Measurements from ENCODE around the gene OMP. TPM values are rescaled to one million over a fixed set of nuclear protein-coding genes. Genes with fewer than 3 reads are reported as not detected.

The OMP gene
- total RNA-seq, 6 experiments from 2014 or later = 1.0 to 4.2 (median 2.0) TPM; not detected in 1

DNA sequence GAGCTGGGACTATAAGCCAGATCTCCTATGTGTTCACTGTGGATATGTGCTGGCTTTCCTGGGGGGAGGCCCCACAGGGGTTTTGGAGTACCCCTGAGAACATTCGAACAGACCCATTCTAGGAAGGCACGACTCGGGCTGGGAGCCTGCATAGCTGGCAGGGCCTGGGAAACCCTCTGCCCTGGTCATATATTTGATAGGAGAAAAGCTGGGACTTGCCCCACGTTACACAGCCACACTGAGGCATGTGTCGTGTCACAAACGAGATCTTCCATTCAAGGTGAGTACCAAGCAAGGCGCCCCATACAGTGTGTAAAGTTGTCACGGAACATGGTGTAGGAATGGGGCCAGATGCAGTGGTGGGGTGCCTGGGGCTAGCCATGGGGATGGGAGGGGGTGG, 36.6 kb downstream of the OMP start:
- intact Hi-C loops (cut with DNase I) = no loop called here

DNA sequence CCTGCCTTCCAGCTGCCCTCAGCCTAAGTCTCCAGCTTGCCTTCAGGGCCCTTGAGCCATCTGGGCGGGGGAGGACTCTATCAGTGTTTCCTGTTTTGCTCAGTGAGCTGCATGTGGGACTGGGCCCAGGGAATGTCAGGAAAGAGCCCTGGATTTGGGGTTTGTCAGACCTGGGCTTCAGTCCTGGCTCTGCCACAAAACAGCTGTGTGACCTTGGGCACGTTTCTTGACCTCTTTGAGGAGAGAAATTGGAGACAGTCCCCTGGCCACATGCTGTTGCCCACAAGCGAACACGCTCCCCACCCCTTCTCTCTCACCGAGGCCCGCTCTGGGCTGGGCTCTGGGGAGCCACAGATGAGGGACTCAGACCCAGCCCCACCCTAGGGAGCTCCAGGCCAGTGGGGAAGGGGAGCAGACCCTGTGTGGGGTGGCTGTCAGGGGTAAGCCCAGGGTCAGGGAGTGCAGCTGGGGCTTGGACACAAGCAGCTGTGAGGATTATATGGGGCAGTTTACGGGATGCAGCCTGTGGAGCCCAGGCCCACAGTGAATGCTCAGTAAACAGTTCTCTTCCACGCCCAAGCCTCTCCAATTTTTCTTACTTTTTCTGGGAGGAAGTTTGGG, 37.7 kb downstream of the OMP start:
- peak in 1 of 3 donors; percentile 49 for DNase-seq
- peak in 3 of 4 donors; percentile 5 to 12 (median 11) for ATAC-seq
- Histone ChIP-seq H3K4me1 (peaks cover 0 to 41% (median 14%) of the 10 kb centered on the region in 4 donors), H3K36me3 (no peaks in the 10 kb centered on the region), H3K27me3 (no peaks in the 10 kb centered on the region), H3K27ac (no peak overlapping the region), H3K4me3 (no peak overlapping the region), H3K9me3 (no peaks in the 10 kb centered on the region)
- intact Hi-C loops (cut with DNase I) = no loop called here
- 88% methylated on average over 1 of the region's 8 CpGs for WGBS (ENCODE audit: insufficient coverage, low coverage, low lambda C conversion rate, missing lambda C conversion rate)
- no peak for TF ChIP-seq POLR2A (IDR thresholded peaks at IDR 0.05)
- TF ChIP-seq, protein P1, sequence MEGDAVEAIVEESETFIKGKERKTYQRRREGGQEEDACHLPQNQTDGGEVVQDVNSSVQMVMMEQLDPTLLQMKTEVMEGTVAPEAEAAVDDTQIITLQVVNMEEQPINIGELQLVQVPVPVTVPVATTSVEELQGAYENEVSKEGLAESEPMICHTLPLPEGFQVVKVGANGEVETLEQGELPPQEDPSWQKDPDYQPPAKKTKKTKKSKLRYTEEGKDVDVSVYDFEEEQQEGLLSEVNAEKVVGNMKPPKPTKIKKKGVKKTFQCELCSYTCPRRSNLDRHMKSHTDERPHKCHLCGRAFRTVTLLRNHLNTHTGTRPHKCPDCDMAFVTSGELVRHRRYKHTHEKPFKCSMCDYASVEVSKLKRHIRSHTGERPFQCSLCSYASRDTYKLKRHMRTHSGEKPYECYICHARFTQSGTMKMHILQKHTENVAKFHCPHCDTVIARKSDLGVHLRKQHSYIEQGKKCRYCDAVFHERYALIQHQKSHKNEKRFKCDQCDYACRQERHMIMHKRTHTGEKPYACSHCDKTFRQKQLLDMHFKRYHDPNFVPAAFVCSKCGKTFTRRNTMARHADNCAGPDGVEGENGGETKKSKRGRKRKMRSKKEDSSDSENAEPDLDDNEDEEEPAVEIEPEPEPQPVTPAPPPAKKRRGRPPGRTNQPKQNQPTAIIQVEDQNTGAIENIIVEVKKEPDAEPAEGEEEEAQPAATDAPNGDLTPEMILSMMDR (IDR thresholded peaks at IDR 0.05) = no peak

More for the DNA sequence above, 36.6 kb downstream of the OMP start:
- no peaks in the 10 kb centered on the region for H3K9me3 ChIP-seq
- 100% methylated on average over 3 of the region's 8 CpGs for WGBS (ENCODE audit: insufficient coverage, low coverage, low lambda C conversion rate, missing lambda C conversion rate)
- no peak overlapping the region for H3K4me3 ChIP-seq
- no peaks in the 10 kb centered on the region for H3K36me3 ChIP-seq
- peak in 1 of 3 donors; percentile 35 for DNase-seq
- TF ChIP-seq POLR2A (IDR thresholded peaks at IDR 0.05) = no peak
- TF ChIP-seq, protein P1 (IDR thresholded peaks at IDR 0.05) = no peak
- no peak for ATAC-seq
- H3K27me3 ChIP-seq = no peaks in the 10 kb centered on the region
- no peak overlapping the region for H3K27ac ChIP-seq
- H3K4me1 ChIP-seq = peaks cover 0 to 32% (median 8%) of the 10 kb centered on the region in 4 donors

DNA sequence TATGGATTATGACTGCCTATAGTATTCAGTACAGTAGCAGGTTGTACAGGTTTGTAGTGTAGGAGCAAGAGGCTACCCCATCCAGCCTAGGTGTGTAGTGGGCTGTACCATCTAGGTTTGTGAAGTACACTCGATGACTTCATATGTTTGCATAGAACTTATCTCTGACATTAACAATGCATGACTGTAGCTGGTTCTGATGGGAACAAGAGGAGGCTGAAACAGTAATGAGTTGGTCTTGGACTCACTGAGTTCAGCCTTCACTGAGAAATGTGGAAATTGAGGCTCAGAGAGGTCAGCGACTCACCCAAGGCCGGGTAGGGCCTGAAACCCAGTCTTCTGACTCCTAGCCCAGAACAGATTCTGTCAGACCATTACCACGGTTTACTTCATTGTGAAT, 38.4 kb downstream of the OMP start:
- no peak overlapping the region for H3K27ac ChIP-seq
- ATAC-seq (peak in 1 of 4 donors; percentile 48), DNase-seq (no peak)
- no peaks in the 10 kb centered on the region for H3K36me3 ChIP-seq
- H3K27me3 ChIP-seq = no peaks in the 10 kb centered on the region
- peaks cover 0 to 45% (median 17%) of the 10 kb centered on the region in 4 donors for H3K4me1 ChIP-seq
- 87% methylated on average over 4 of the region's 4 CpGs for WGBS (ENCODE audit: insufficient coverage, low coverage, low lambda C conversion rate, missing lambda C conversion rate)
- intact Hi-C loops (cut with DNase I) = no loop called here
- no peaks in the 10 kb centered on the region for H3K9me3 ChIP-seq
- H3K4me3 ChIP-seq = no peak overlapping the region
- no peak for TF ChIP-seq POLR2A (IDR thresholded peaks at IDR 0.05)
- TF ChIP-seq, protein P1 (IDR thresholded peaks at IDR 0.05) = no peak

DNA sequence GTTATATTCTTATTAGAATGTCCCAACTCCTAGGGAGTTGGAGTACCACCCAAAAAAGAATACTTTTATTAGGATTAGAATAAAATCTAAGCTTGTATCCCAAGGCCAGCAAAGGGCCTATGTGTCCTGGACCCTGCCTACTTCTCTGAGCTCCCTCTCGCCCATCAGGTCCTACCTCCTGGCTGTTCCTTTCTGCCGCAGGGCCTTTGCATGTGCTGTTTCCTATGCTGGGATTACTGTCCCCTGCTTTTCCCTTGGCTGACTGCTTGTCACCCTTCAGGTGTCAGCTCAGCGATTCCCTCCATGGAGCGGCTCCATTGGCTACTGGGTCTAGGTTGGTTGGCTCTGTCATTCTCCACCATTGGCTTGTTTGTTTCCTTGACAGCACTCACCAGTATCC, 38.8 kb downstream of the OMP start:
- Histone ChIP-seq H3K27me3 (no peaks in the 10 kb centered on the region), H3K4me3 (no peak overlapping the region), H3K9me3 (no peaks in the 10 kb centered on the region), H3K27ac (no peak overlapping the region), H3K36me3 (no peaks in the 10 kb centered on the region), H3K4me1 (peaks cover 0 to 40% (median 16%) of the 10 kb centered on the region in 4 donors)
- ATAC-seq (no peak), DNase-seq (peak in 1 of 3 donors; percentile 20)
- TF ChIP-seq, protein P1 (IDR thresholded peaks at IDR 0.05) = no peak
- no peak for TF ChIP-seq POLR2A (IDR thresholded peaks at IDR 0.05)
- intact Hi-C loops (cut with DNase I) = no loop called here
- 80% methylated on average over 1 of the region's 4 CpGs for WGBS (ENCODE audit: insufficient coverage, low coverage, low lambda C conversion rate, missing lambda C conversion rate)
